ENCODE measurements around the gene SIGLEC12. TPM values are rescaled to one million over a fixed set of nuclear protein-coding genes. Genes with fewer than 3 reads are reported as not detected.

SIGLEC12 gene
- total RNA-seq, 2 experiments from 2014 or later: 0.98 to 3.9 TPM

DNA sequence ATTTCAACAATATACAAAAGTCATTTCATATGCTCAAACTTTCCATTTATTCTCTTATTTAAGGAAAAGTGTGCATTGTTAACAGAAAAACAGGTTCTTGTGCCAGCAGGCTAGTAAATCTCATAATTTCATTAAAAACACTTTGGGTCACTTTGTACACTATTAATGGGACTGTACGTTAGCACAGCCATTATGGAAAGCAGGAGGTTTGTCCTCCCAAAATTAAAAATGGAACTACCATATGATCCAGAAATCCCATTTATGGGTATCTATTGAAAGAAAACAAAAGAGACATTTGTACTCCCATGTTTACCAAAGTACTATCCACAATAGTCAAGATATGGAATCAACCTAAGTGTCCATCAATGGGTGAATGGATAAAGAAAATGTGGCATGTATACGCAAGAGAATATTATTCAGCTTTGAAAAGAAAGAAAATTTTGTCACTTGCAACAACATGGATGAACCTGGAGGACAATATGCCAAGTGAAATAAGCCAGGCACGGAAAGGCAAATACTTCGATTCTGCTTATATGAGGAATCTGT lies 38.3 kb upstream of the SIGLEC12 start:
- Mint-ChIP-seq H3K9me3 (ENCODE audit: low read depth) (no peaks in the 10 kb centered on the region), H3K36me3 (no peaks in the 10 kb centered on the region), H3K4me3 (no peak overlapping the region), H3K27me3 (peaks cover 52% of the 10 kb centered on the region), H3K27ac (no peak overlapping the region), H3K4me1 (no peaks in the 10 kb centered on the region)
- CTCF ChIA-PET: no interaction called here
- DNase-seq: no peak
- no peak for ATAC-seq

DNA sequence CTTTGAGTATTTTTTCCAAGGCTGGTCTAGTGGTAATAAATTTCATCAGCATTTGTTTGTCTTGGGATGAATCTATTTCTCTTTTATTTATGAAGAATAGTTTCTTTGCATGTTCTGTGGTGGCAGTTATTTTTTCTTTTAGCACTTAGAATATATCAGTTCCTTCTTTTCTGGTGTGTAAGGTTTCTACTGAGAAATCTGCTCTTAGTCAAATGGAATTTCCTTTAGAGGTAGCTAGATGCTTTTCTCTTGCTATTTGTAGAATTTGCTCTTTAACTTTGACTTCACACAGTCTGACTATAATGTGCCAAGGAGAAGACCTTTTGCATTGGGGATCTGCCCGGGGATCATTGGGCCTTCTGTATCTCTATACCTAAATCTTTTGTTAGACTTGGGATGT lies 33.9 kb upstream of the SIGLEC12 start:
- Mint-ChIP-seq H3K27me3 (peaks cover 70% of the 10 kb centered on the region), H3K36me3 (no peaks in the 10 kb centered on the region), H3K4me1 (no peaks in the 10 kb centered on the region), H3K27ac (no peak overlapping the region), H3K9me3 (ENCODE audit: low read depth) (no peaks in the 10 kb centered on the region), H3K4me3 (no peak overlapping the region)
- ATAC-seq (no peak), DNase-seq (no peak)
- CTCF ChIA-PET: no interaction called here

DNA sequence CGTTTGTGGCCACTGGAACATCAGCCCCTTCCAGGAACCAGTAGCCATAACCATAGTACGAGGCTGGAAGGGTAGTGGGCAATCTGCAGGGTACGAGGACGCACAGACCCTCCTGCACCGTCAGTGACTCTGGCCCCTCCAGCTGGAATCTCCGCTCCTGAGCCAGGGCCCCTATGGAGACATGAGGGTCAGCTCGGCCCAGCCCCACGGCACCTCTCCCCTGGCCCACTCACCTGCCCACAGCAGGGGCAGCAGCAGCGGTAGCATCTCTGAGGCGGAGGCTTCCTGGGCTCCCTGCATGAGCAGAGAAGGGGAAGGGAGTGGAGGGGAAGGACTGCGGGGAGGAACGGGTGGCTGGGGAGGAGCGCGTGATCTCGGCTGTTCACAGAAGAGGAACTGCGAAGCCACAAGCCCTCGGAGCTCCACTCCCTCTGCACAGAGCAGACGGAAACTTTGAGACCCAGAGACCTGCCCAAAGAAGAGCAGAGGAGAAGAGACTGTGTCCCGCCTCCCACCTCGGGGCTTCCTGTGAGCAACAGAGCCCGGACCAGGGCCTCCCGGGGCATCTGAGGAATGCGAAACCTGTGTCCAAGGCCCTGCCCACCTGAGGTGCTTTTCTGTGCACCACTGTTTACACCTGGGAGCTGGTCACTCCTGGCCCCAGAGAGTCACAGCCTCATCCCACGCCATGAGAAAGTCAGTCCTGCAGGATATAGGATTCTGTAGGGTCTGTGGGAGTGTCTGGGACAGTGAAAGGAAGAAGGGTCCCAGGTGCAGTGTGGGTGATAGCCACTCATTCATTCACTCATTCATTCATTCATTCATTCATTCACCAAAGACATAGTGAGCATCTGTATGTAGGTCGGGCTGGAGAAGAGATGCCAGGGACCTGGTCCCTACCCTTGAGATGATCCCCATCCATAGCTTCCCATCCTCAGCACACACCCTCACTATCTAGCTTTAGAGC lies 30.0 kb upstream of the SIGLEC12 start, which contains the start of gene SIGLEC6:
SIGLEC6 (minus strand) TSS at position 322 of the 967 bp plus-strand sequence; CDS start at position 300, 22 bp downstream.
- H3K27ac Mint-ChIP-seq: no peak within 1 kb of the TSS
- peak; percentile 45 for DNase-seq
- peaks cover 68% of the 10 kb centered on the region for H3K27me3 Mint-ChIP-seq
- H3K9me3 Mint-ChIP-seq (ENCODE audit: low read depth): no peaks in the 10 kb centered on the region
- CTCF ChIA-PET: interaction anchor here (1.1 kb wide), 1 partner anchor 58 kb away, joined by 4 read pairs; no protein-coding TSS in a partner anchor
- no peak within 1 kb of the TSS for H3K4me3 Mint-ChIP-seq
- H3K36me3 Mint-ChIP-seq: no peaks in the 10 kb centered on the region
- peak; percentile 45 for ATAC-seq
- no peaks in the 10 kb centered on the region for H3K4me1 Mint-ChIP-seq

DNA sequence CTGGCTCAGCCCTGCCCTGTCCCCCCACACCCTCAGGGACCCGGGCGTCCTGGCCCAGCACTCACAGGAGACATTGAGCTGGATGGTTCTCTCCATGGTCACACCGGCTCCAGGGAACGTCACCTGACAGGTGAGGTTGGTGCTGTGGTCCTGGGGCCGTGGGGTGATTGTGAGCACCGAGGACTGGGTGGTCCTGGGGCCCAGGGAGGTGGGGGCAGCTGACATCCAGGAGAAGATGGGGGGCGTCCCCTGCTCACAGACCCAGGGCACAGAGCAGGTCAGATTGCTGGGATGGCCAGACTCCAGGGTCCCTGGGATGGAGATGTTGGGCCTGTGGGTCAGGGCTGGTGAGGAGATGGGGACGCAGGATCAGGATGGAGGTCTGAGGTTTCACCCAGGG lies 29.0 kb upstream of the SIGLEC12 start:
- Mint-ChIP-seq H3K27ac (no peak overlapping the region), H3K4me1 (no peaks in the 10 kb centered on the region), H3K36me3 (no peaks in the 10 kb centered on the region), H3K4me3 (no peak overlapping the region), H3K27me3 (peaks cover 66% of the 10 kb centered on the region), H3K9me3 (ENCODE audit: low read depth) (no peaks in the 10 kb centered on the region)
- CTCF ChIA-PET: interaction anchor here (1.3 kb wide), 1 partner anchor 15 kb away, joined by 3 read pairs; no protein-coding TSS in a partner anchor
- ATAC-seq (no peak), DNase-seq (no peak)

DNA sequence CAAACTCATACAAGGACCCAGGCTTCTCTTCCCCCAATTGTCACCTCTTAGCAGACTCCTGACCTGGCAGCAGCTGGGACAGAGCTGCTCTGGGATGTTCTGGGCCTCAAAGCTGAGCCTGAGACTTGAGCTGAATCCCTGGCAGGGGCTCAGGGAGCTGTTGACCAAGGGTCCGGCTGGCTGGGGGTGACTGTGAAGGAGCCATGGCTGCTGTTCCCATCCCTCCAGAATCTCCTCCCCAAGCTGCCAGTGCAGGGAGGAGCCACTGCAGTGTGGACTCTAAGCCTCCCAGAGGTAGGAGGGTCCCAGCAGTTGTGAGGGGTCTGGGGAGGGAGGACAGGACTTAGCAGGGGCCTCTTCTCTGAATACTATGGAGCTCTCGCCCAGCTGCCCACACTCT lies 27.7 kb upstream of the SIGLEC12 start:
- Mint-ChIP-seq H3K36me3 (no peaks in the 10 kb centered on the region), H3K27me3 (peaks cover 56% of the 10 kb centered on the region), H3K27ac (no peak overlapping the region), H3K9me3 (ENCODE audit: low read depth) (no peaks in the 10 kb centered on the region), H3K4me1 (no peaks in the 10 kb centered on the region), H3K4me3 (no peak overlapping the region)
- no peak for DNase-seq
- no peak for ATAC-seq
- CTCF ChIA-PET: interaction anchor here (1.3 kb wide), 1 partner anchor 14 kb away, joined by 3 read pairs; no protein-coding TSS in a partner anchor

DNA sequence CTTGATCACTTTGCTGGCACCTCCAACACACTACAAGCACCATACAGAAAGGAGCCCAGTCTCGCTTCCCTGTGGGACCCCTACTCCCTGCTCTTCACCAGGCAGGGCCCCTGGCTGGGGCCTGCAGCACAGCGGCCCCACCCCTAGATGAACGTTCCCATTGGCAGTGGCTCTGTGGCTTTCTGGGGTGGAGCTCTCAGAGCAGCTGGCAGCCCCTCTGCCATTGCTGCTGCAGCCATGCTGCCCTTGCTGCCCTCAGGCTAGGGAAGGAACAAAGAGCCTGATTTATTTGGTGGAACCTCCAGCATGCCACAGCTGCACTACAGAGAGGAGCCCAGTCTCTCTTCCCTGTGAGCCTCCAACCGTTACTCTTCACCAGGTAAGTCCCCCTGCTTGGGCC lies 24.1 kb upstream of the SIGLEC12 start:
- H3K9me3 Mint-ChIP-seq (ENCODE audit: low read depth): no peaks in the 10 kb centered on the region
- peaks cover 48% of the 10 kb centered on the region for H3K27me3 Mint-ChIP-seq
- DNase-seq (no peak), ATAC-seq (no peak)
- no peak overlapping the region for H3K27ac Mint-ChIP-seq
- CTCF ChIA-PET: interaction anchor here (2.0 kb wide), 1 partner anchor 10 kb away, joined by 11 read pairs; no protein-coding TSS in a partner anchor
- H3K36me3 Mint-ChIP-seq: no peaks in the 10 kb centered on the region
- H3K4me3 Mint-ChIP-seq: no peak overlapping the region
- H3K4me1 Mint-ChIP-seq: no peaks in the 10 kb centered on the region

DNA sequence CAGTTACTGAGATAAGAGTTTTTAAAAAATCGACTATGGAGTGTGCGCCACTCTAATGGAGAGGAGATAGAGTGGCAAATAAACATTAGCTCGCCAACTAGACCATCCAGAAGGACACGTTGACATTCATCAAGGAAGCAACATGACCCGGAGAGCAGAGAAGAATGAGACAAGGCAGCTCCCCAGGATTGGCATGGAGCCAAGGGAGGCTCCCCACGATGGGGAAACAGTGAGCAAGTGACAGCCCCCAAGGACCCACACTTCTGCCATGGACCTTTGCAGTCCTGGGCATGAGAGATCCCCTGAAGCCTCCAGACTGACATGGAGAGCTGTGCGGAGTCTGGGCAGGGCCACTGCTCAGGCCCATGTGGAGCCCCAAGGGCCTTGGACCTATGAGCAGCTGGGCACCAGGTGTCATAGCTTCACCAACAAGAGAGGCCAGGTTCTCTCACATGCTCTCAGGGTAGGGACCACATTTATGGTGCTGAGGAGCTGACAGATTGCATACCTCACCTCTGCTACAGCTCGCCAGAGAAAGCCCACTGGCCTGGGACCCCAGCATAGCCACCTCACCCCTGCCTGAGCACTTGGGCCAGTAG lies 23.2 kb upstream of the SIGLEC12 start:
- Mint-ChIP-seq H3K27me3 (peaks cover 52% of the 10 kb centered on the region), H3K4me1 (no peaks in the 10 kb centered on the region), H3K4me3 (no peak overlapping the region), H3K9me3 (ENCODE audit: low read depth) (no peaks in the 10 kb centered on the region), H3K27ac (no peak overlapping the region), H3K36me3 (no peaks in the 10 kb centered on the region)
- ATAC-seq (no peak), DNase-seq (no peak)
- CTCF ChIA-PET: interaction anchor here (2.0 kb wide), 1 partner anchor 9 kb away, joined by 11 read pairs; no protein-coding TSS in a partner anchor

DNA sequence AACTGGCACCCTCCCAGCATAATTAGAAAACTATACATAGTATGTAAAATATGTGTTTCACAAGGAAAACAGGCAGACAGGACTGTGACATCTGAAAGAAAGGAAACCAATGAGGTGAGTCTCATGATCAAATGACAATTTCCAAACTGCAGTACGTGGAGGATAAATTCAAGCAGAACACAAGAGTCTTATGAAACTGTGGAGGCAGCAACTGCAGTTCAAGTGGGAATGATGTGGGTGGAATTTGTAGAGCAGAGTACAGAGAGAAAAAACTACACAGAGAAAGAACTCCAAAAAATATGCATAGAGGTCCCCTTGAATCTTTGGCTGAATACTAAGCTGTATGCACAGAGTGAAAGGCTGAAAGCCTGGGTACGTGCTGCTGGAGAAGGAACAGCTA lies 20.2 kb upstream of the SIGLEC12 start:
- CTCF ChIA-PET: interaction anchor here (0.6 kb wide), 1 partner anchor 1122 kb away, joined by 5 read pairs; no protein-coding TSS in a partner anchor
- ATAC-seq (no peak), DNase-seq (no peak)
- peaks cover 47% of the 10 kb centered on the region for H3K27me3 Mint-ChIP-seq
- H3K4me1 Mint-ChIP-seq: no peaks in the 10 kb centered on the region
- H3K36me3 Mint-ChIP-seq: no peaks in the 10 kb centered on the region
- H3K9me3 Mint-ChIP-seq (ENCODE audit: low read depth): peaks cover 3% of the 10 kb centered on the region
- no peak overlapping the region for H3K27ac Mint-ChIP-seq
- no peak overlapping the region for H3K4me3 Mint-ChIP-seq

DNA sequence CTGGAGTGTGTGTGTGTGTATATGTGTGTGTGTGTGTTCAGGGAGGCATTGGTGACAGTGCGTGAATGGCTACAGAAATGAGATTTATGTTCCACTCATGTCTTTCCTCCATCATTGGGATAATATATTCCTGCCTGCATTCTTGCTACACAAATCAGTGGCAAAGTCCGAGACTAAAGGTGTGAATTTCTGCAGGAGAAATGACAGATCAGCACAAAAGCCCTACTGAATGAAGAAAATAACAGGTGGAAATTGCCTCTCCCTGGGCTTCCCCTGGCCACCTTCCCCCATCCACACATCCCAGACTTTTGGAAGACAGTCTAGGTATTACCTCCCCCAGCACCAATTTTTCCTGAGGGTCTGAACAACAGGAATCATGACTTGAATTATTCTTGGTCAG lies 19.8 kb upstream of the SIGLEC12 start:
- no peak for DNase-seq
- Mint-ChIP-seq H3K27me3 (peaks cover 46% of the 10 kb centered on the region), H3K36me3 (no peaks in the 10 kb centered on the region), H3K27ac (no peak overlapping the region), H3K4me1 (no peaks in the 10 kb centered on the region), H3K9me3 (ENCODE audit: low read depth) (peaks cover 3% of the 10 kb centered on the region), H3K4me3 (no peak overlapping the region)
- ATAC-seq: no peak
- CTCF ChIA-PET: no interaction called here

DNA sequence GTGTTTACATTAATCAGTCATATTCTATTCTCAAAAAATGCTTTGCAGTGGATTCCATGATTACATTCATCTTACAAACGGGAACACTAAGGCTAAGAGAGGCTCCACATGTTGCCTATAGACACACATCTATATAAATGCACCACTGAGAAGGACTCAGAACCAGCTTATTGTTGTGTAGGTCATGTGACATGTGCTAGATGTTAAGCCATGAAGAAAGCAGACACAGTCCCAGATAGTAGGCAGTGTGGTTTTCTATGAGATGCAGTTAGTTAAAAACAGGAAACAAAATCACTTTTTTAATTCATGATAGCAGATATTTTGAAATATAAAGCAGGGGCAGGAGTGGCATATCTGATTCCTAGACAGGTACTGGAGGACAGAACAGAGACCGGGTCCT lies 19.1 kb upstream of the SIGLEC12 start:
- no peaks in the 10 kb centered on the region for H3K4me1 Mint-ChIP-seq
- no peaks in the 10 kb centered on the region for H3K36me3 Mint-ChIP-seq
- H3K4me3 Mint-ChIP-seq: no peak overlapping the region
- no peak overlapping the region for H3K27ac Mint-ChIP-seq
- peaks cover 42% of the 10 kb centered on the region for H3K27me3 Mint-ChIP-seq
- peaks cover 3% of the 10 kb centered on the region for H3K9me3 Mint-ChIP-seq (ENCODE audit: low read depth)
- ATAC-seq (no peak), DNase-seq (no peak)
- CTCF ChIA-PET: no interaction called here

DNA sequence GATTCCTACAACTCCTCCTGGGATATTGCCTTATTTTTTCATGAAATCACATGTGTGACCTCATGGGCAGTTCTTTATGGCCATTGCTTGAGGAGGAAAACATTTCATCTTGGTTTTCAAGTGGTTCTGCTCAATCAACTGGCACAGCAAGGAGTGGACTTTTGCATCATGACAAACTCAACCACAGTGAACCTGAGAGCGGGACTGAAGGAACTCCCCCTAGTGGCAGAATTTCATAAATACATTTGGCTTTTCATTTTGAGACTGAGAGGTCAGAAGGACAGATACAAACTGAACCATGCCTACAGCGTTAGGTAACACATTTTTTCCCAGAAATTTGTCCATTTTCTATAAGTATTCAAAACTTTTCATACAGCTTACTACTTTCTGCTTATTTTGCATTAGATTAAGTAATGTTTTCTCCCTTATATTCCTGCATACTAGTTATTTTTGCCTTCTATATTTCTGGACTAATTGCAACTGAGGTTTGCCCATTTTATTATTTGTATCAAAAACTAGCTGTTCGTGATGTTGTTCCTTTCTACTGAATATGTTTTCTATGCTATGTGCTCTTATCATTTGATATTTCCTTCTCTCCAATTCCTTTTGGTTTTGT lies 13.4 kb upstream of the SIGLEC12 start:
- Mint-ChIP-seq H3K4me3 (no peak overlapping the region), H3K27me3 (peaks cover 45% of the 10 kb centered on the region)
- peak; percentile 58 for ATAC-seq

DNA sequence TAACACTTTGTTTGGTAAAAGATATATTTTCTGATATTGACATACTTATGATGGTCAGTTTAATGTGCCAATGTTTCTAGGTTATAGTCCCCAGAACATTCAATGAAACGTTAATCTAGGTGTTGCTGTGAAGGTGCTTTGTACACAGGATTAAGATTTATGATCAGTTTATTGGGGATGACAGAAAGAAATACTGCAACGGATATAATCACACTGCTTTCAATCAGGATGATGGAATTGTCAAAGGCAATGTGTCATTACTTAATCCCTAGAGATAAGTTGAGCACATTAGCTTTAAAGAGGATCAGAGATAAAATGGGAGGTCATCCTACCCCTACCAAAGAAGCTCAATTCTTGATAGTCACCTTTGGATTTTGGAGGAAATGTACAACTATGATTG lies 12.4 kb upstream of the SIGLEC12 start:
- peaks cover 9% of the 10 kb centered on the region for H3K4me1 Mint-ChIP-seq
- CTCF ChIA-PET: interaction anchor here (1.1 to 5.6 kb wide), 10 partner anchors 11 to 144 kb away, joined by 3 to 66 read pairs (median 8); no protein-coding TSS in a partner anchor
- peaks cover 3% of the 10 kb centered on the region for H3K9me3 Mint-ChIP-seq (ENCODE audit: low read depth)
- no peaks in the 10 kb centered on the region for H3K36me3 Mint-ChIP-seq
- ATAC-seq: no peak
- H3K27ac Mint-ChIP-seq: no peak overlapping the region
- H3K4me3 Mint-ChIP-seq: no peak overlapping the region
- DNase-seq: no peak
- peaks cover 44% of the 10 kb centered on the region for H3K27me3 Mint-ChIP-seq

More for the DNA sequence above, 13.4 kb upstream of the SIGLEC12 start:
- Mint-ChIP-seq H3K36me3 (no peaks in the 10 kb centered on the region), H3K27ac (no peak overlapping the region), H3K9me3 (ENCODE audit: low read depth) (peaks cover 3% of the 10 kb centered on the region), H3K4me1 (peaks cover 9% of the 10 kb centered on the region)
- peak; percentile 52 for DNase-seq
- CTCF ChIA-PET: interaction anchor here (0.7 to 5.6 kb wide), 25 partner anchors 9 to 262 kb away, joined by 3 to 66 read pairs (median 4); no protein-coding TSS in a partner anchor

DNA sequence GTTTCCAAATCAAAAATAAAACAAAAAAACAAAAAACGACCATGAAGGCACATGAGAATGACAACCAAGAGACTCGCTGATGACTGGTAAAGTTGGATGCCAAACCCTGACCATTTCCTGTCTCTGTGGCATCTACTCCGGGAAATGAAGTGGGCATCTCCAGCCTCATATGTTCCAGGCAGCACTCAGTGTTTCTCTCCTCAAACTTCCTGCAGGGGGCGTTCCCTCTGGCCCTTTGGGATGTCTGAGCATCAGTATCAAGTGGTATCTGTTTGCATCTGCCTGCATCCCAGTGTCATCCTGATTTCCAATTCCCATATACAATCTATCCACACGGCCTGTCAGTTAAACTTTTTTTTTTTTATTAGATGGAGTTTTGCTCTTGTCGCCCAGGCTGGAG lies 9.8 kb upstream of the SIGLEC12 start:
- H3K36me3 Mint-ChIP-seq: no peaks in the 10 kb centered on the region
- H3K27ac Mint-ChIP-seq: no peak overlapping the region
- ATAC-seq: no peak
- DNase-seq: no peak
- H3K9me3 Mint-ChIP-seq (ENCODE audit: low read depth): no peaks in the 10 kb centered on the region
- no peak overlapping the region for H3K4me3 Mint-ChIP-seq
- H3K4me1 Mint-ChIP-seq: peaks cover 9% of the 10 kb centered on the region
- CTCF ChIA-PET: interaction anchor here (1.3 kb wide), 1 partner anchor 40 kb away, joined by 3 read pairs; no protein-coding TSS in a partner anchor
- H3K27me3 Mint-ChIP-seq: peaks cover 31% of the 10 kb centered on the region
